Measurements from ENCODE around the gene DAB2IP.

Gene DAB2IP

DNA sequence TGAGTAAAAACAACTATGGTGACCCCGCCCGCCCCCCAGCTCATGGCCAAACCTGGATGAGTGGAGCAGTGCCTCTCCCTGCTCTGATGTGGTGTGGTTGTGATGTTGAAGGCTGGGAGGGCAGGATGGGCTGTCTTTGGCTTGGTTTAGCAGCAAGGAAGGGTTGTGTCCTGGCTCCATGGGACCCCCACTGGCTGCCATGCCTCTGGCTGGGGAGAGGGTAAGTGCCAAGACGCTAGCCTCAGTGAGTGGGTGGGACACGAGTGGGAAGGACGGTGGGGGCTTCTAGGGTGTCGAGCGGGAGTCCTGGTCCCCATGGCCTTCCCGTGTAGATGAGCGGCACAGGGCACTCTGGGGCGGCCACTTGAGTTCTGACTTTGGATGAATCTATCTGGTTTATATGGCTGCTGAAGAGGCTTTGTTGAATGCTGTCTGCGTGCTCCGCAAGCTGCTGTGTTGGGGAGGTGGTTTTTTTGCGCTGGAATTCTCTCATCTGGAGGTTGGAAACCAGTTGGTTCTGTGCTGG is 50.4 kb downstream of the DAB2IP start:
- DNase-seq (ENCODE audit: low read depth in 3 of 3) = no peak

DNA sequence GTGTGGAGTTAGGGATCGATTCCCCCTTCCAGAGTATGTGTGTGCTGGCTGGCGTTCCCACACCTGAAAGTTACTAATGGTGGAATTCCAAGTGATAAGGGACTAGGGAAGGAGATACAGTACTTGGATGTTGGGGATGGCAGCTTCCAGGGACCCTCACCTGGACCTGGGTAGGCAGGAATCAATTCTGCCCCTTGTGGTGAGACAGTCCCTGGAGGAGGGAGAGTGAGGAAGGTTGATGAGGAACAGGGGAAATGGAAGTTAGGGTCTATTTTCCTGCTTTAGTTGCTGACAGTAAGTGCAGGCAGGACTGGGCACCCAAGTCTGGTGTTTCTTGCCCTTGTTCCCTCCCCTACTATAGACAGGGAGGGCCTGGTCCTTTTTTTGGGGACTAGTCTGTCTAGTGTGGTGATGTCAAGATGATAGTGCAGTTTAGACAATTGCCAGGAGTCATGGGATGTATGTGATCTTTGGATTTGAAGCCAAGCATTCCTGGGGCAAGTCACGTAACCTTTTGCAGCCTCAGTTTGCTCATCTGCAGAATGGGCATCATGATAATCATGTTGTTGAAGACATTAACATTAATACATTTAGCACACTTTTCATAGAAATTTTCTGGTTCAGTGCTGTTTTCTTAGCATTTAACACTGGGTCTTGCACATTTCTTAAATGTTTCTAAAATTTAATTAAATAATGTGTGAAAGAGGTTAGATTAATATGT is 51.7 kb downstream of the DAB2IP start:
- no peak for DNase-seq (ENCODE audit: low read depth in 3 of 3)

DNA sequence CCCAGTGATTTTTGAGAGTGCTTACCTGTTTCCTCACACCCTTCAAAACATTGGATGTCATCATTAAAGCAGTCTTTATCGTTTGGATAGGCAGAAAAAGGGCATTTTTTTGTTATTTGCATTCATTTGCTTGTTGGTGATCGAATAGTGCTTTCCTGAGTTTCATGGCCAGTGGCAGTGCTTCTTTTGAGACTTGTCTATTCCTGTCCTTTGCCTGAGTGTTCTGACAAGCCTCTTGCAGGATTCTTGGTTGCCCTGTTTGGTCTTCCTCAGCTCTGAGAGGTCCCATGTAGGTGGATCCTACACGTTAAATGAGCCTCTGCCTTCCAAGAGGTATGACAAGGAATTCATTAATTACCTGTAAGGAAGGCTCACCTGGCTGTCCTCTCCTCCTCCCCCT is 52.8 kb downstream of the DAB2IP start:
- DNase-seq (ENCODE audit: low read depth in 3 of 3) = no peak

GRCh38 chr9:121706149-121706750 is 54.8 kb downstream of the DAB2IP start:
- no peak for DNase-seq (ENCODE audit: low read depth in 3 of 3)

DNA sequence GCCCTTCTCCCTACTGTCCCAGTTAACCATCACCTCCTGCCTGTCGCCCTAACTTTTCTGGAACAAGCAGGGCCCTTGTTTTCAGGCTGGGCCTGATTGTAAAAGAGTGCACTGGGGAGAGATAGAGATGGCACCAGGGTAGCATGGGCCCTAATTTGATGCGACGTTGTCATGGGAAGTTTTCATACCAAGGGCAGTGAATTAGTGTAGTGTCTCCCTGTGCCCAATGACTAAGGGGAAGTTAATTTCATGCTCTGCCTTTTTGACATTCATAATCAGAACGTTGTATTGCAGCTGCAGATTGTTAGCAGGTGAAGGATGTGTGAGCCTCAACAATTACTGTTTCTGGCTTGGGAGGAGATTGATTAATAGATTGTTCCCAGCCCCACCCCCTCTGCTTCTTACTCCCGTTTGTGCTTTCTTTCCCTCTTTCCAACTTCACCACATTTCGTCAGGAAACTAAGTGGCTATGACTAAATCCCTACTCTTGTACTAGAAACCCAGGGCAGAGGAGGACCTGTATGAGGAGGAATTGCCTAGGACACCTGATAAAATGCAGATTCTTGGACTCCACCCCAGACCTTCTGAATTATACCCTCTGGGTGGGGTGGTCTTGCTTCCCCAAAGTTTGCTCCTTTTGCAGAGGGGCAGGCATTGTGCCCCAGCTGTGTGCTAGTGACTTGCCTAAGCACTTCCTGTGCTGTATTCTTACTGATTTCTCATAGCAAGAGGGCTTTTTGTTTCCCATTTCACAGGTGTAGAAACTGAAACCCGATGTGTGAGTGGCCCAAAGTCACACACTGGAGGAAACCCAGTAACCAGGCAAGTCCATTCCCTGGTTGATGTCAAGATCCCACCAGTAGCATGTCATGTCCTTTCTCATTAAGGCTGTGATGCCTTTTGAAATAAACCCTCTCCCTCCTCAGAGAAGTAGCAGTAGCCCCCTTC is 56.3 kb downstream of the DAB2IP start:
- no peak for DNase-seq (ENCODE audit: low read depth in 3 of 3)

- no peak for DNase-seq (ENCODE audit: low read depth in 3 of 3)
Observed at GRCh38 chr9:121708768-121709488, 57.5 kb downstream of the DAB2IP start.

GRCh38 chr9:121709798-121710197 is 58.4 kb downstream of the DAB2IP start:
- DNase-seq (ENCODE audit: low read depth in 3 of 3) = no peak

DNA sequence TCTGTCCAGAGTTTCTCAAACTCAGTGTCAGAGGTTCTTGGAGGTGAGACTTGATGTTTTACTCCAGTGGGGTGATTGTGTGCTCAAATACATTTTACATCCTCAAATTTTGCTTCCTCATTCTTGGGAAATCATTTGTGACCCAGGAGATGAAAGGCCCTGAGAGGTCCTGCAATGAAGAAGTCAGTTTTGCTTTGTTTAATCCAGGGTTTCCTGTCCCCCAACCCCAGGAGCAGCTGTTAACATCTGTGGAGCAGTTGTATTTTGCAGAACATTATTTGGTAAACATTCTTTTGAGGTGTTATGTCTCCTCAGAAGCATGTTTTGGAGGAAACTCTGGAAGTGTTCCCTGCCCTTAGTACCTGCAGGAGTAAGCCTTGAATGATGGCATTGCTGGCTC is 59.8 kb downstream of the DAB2IP start:
- DNase-seq (ENCODE audit: low read depth in 3 of 3) = no peak

DNA sequence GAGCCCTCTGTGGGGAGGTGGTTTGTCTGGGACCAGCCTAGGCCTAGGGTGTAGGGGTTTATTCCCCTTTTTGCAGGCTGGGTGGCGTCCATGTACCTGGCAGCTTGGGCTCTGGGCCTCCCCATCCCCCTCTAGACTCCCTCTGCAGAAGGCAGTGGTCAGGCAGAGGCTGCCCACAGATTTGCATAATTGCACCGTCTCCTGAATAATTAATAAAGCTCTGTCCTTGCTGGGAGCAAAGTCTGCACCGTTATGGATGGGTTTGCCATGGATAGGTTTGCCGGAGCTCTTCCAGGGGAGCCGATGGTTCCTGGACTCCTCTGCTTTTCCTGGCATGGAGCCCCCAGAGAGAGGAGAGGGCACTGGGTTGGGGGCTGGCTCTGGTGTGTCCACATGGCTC is 60.4 kb downstream of the DAB2IP start:
- DNase-seq (ENCODE audit: low read depth in 3 of 3) = no peak

GRCh38 chr9:121713400-121714070 is 62.1 kb downstream of the DAB2IP start:
- DNase-seq (ENCODE audit: low read depth in 3 of 3) = no peak

DNA sequence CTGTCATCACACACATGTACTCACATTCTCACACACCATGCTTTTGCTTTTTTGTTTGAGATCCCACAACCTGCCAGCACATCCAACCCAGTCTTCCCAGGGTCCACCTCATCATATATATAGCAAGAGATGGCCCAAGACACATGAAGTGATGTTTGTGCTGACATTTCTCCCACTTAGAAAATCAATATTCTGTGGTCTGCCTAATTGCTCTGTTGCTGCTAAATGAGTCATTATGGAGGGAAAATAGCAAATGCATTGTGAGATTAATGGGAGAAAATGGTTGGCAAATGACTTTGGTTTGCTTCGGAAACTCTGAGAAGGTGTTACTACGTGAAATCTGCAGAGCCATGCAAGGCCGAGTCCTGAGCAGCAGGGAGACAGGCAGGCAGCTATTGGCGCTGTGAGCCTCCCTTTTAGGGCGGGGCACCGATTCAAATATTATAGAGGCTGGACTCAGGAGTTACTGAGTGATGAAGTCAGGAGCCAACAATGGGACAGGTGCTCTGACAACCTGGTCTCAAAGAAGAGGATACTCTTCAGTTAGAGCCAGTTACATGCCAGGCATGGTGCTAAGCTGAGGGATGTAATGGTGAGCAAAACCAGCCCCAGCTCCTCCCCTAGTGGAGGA is 62.8 kb downstream of the DAB2IP start:
- DNase-seq (ENCODE audit: low read depth in 3 of 3) = no peak

GRCh38 chr9:121714873-121715272 is 63.4 kb downstream of the DAB2IP start:
- DNase-seq (ENCODE audit: low read depth in 3 of 3) = no peak

DNA sequence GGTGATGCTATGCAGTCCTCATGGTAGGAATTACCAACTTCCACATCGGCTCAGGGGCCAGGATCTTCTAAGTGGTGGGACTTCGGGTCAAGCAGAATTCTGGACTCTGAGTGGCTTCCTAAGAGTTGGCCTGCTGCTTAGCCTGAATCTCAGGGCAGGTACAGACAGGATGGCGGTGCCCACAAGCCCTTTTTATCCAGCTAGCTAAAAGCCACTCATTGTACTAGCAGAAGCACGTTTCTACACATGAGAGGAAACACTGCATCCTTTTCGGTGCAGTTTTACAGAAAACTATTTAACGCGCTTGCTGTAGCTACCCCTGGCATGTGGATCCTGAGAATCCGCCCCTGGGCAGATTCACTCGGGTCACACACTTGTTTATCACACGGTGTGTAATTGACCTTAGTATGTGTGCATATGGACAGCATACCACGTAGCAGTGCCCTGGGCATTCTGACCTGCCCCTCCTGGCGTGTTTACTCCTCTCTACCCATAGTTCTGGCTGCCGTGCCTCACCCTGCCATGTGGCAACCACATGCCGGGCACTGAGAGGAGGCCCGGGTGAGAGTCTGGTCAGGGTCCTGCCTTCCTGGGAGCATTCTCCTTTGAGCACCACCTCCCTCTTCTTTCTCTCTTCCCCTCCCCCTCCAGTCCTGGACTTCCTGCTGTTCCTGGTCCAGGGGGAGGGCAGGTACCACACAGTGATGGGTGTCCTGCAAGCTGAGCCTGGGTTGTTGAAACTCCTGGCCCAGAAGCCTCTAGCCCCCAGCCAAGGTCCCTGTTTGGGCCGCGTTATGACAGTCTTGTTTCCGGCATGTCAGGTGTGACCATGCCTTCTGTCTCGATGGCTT is 65.9 kb downstream of the DAB2IP start:
- DNase-seq (ENCODE audit: low read depth in 3 of 3) = no peak

- no peak for DNase-seq (ENCODE audit: low read depth in 3 of 3)
Observed at GRCh38 chr9:121718084-121718483, 66.7 kb downstream of the DAB2IP start.

DNA sequence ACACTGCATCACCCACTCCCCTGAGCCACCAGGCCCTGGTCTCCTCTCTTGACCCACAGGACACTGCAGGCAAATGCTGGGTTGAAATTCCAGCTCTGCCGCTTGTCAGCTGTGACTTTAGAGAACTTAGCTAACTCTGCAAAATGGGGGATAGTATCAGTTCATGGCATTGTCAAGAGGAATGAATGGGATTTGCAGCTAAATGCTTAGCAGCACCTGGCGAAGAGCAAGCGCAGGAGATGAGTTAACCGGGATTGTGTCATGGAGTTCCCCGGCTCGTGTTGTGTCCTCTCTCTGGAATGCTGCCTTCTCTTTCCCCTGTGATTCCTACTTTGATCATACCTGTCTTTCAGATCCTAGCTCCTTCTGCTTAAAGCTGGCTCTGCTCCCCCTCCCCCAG is 67.1 kb downstream of the DAB2IP start:
- DNase-seq (ENCODE audit: low read depth in 3 of 3) = no peak

DNA sequence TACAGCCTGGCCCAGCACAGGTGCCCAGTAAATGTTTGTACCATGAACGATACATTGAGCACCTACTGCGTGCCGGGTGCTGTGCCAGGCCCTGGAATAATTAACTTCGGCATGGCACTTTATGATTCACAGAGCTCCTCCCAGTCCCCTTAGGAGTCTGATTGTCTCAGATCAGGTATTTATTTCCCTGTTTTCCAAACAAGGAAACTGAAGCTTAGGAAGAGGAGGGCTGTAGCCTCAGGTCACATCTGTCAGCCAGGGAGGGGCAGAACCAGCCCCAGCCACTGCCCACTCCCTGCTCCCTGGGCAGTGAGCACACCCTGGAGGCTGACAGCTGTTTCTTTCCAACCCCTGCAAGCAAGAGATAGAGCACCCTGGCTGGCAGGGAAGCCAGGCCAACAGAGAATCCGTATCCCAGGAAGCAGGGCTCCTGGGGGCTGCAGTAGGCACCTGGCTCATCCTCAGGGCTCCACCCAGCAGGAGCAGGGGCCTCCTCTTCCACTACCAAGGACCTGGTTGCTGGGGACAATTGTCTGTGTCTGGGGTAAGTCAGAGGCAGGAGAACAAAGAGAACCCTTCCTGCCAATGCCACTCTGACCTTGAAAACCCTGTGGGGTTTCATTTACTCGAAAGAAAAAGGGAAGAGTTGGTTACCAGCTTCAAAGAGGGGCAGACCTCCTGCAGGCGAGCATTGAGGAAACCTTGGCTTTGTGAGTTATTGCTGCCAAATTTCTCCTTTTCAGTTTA is 69.0 kb downstream of the DAB2IP start:
- no peak for DNase-seq (ENCODE audit: low read depth in 3 of 3)

DNA sequence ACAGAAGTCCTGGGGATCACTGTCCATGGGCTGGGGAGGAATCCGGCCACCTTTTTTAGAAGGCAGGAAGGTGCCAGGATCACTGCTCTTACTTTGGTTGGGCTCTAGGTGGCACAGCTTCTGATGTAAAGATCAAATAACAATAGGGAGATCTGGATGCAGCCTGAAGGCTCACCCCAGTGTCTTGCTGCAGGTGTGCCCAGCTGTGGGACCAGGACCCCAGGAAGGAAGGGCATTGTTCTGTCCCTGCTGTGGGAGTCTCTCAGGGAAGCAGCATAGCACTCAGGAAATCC is 69.6 kb downstream of the DAB2IP start:
- no peak for DNase-seq (ENCODE audit: low read depth in 3 of 3)

DNA sequence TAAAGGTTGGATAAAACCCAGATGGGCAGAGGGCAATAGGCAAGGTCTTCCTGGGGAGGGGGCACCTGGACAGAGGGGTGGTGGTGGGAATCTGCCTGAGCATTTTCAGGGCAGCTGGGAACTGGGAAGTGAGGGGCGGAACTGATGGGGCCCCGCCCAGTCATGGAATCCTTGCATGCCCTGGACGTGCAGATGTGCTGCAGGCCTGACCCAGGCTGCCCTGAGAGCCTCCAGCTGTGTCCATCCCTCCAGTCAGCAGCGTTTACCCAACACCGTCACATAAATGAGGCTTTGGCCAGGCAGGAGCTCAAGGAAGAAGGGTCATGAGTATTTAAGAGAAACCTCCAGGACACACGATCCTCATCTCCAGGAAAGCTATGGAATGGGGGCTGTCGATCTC is 70.3 kb downstream of the DAB2IP start:
- DNase-seq (ENCODE audit: low read depth in 3 of 3) = no peak

Data from stimulated activated CD4-positive, alpha-beta T cell treated with anti-CD3 and anti-CD28 coated beads, TNF-alpha, amount 100 ng/mL, for 48 hours (primary cell).